Measurements from ENCODE around the gene PRAMEF7. TPM values are rescaled to one million over a fixed set of nuclear protein-coding genes. Genes with fewer than 3 reads are reported as not detected.
"Not testable (repeated sequence)": the region's sequence is repeated elsewhere in the genome, so short reads cannot be mapped to it uniquely, and the experiment has no call there.

Gene PRAMEF7
- total RNA-seq, 1 experiment from 2014 or later, result not detected

DNA sequence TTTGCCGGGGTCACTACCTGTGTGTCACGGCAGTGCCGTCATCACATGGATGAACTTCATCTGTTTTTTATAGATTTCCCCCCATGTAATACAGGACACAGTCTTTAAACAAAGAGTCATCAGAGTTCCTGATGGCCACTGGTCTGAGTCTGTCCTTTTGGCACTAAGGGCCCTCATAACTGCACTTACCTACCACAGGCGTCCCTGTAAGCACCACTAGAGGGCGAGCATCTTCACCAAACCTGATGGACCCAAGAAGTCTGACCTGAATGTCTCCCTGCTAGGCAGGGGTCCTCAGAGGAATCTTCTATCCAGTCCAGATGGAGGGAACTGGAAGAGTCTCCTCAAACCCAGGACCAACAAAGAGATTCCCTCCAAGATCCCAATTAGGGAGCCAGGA is 8.0 kb downstream of the PRAMEF7 start:
- BruUV-seq (replicated peaks); intact Hi-C loops (cut with micrococcal nuclease; ENCODE audit: unreplicated experiment); CTCF ChIA-PET; H3K4me1 ChIP-seq (ENCODE audit: insufficient read depth, low read length, poor library complexity, severe bottlenecking); H3K36me3 ChIP-seq (ENCODE audit: insufficient read depth, low read length, poor library complexity, severe bottlenecking); H3K9me3 ChIP-seq (ENCODE audit: low read depth, low read length, poor library complexity, severe bottlenecking); H3K27ac ChIP-seq (ENCODE audit: low read depth, low read length, poor library complexity, severe bottlenecking); DNase-seq (ENCODE audit: low spot score); H3K27me3 ChIP-seq (replicated peaks; ENCODE audit: insufficient read depth, low read depth, low read length, poor library complexity); H3K4me3 ChIP-seq (ENCODE audit: low read depth, low read length, poor library complexity, severe bottlenecking); POLR2A ChIA-PET (ENCODE audit: low non-redundant PET): not testable (repeated sequence)

DNA sequence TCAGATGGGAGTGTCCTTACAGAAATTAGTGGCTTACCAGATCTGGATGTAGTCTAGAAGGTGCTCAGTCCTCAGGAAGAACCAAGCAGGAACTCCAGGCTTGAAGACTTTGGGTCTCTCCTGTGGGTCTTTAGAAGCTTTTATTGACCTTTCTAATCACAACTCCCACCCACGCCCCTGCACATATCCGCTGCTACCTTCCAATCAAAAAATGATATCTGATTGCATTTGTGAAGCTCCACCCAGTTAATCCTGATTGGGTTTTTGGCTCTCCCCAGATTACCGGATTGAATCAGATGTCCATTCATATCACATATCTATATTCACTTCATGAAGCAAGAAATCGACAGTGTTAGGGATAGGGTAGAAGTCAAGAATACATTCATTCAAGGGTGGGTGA is 31.1 kb downstream of the PRAMEF7 start, which contains the start of gene PRAMEF6:
Gene PRAMEF6 (minus strand): TSS at position 101 of the 400 bp plus-strand sequence. CDS start 5,062 bp downstream, outside the sequence.
- DNase-seq (ENCODE audit: low spot score); H3K4me3 ChIP-seq (ENCODE audit: low read depth, low read length, poor library complexity, severe bottlenecking); intact Hi-C loops (cut with micrococcal nuclease; ENCODE audit: unreplicated experiment); H3K27ac ChIP-seq (ENCODE audit: low read depth, low read length, poor library complexity, severe bottlenecking); H3K4me1 ChIP-seq (ENCODE audit: insufficient read depth, low read length, poor library complexity, severe bottlenecking); H3K36me3 ChIP-seq (ENCODE audit: insufficient read depth, low read length, poor library complexity, severe bottlenecking); BruUV-seq (replicated peaks); CTCF ChIA-PET; H3K9me3 ChIP-seq (ENCODE audit: low read depth, low read length, poor library complexity, severe bottlenecking); POLR2A ChIA-PET (ENCODE audit: low non-redundant PET); H3K27me3 ChIP-seq (replicated peaks; ENCODE audit: insufficient read depth, low read depth, low read length, poor library complexity): not testable (repeated sequence)

Other genes starting within 250 kb of the PRAMEF7 start
- not detected in 2 replicates for gene AADACL3, start 200.5 kb upstream of the PRAMEF7 start, total RNA-seq (2021)
- gene CFAP107, start 170.4 kb upstream of the PRAMEF7 start, total RNA-seq (2021), result not detected in 2 replicates
- not detected in 2 replicates for gene PRAMEF12, start 142.9 kb upstream of the PRAMEF7 start, total RNA-seq (2021)
- not detected in 2 replicates for gene PRAMEF1, start 125.2 kb upstream of the PRAMEF7 start, total RNA-seq (2021)
- gene PRAMEF11, start 85.2 kb upstream of the PRAMEF7 start, total RNA-seq (2021), result not detected in 2 replicates
- not detected in 2 replicates for gene HNRNPCL1, start 67.9 kb upstream of the PRAMEF7 start, total RNA-seq (2021)
- gene PRAMEF2, start 59.5 kb upstream of the PRAMEF7 start, total RNA-seq (2021), result not detected in 2 replicates
- gene PRAMEF4, start 30.4 kb upstream of the PRAMEF7 start, total RNA-seq (2021), result not detected in 2 replicates
- gene PRAMEF10, start 18.3 kb upstream of the PRAMEF7 start, total RNA-seq (2021), result not detected in 2 replicates
- not detected in 2 replicates for gene PRAMEF6, start 31.0 kb downstream of the PRAMEF7 start, total RNA-seq (2021)
- gene PRAMEF27, start 140.0 kb downstream of the PRAMEF7 start, total RNA-seq (2021), result not detected in 2 replicates
- gene HNRNPCL3, start 144.2 kb downstream of the PRAMEF7 start, total RNA-seq (2021), result not detected in 2 replicates
- gene PRAMEF25, start 154.2 kb downstream of the PRAMEF7 start, total RNA-seq (2021), result not detected in 2 replicates
- gene HNRNPCL2, start 200.2 kb downstream of the PRAMEF7 start, total RNA-seq (2021), result not detected in 2 replicates
- not detected in 2 replicates for gene PRAMEF26, start 239.4 kb downstream of the PRAMEF7 start, total RNA-seq (2021)
- gene HNRNPCL4, start 249.0 kb downstream of the PRAMEF7 start, total RNA-seq (2021), result not detected in 2 replicates